Effector CD8-positive, alpha-beta T cell (primary cell): ENCODE measurements around the gene PBOV1.
"Not testable (repeated sequence)": the region's sequence is repeated elsewhere in the genome, so short reads cannot be mapped to it uniquely, and the experiment has no call there.

Experiments used
- DNase-seq: peaks from one replicate; lab custom pipeline; 2025; lab: John Stamatoyannopoulos, UW

Gene PBOV1

GRCh38 chr6:138237463-138237862, 19.2 kb upstream of the PBOV1 start:
- no peak for DNase-seq

GRCh38 chr6:138235693-138236092, 17.4 kb upstream of the PBOV1 start:
- no peak for DNase-seq

GRCh38 chr6:138235205-138235604, 16.9 kb upstream of the PBOV1 start:
- no peak for DNase-seq

- DNase-seq: no peak
Observed at GRCh38 chr6:138234363-138234762, 16.1 kb upstream of the PBOV1 start.

GRCh38 chr6:138231381-138231886, 13.1 kb upstream of the PBOV1 start:
- DNase-seq: no peak

- DNase-seq: no peak
Observed at GRCh38 chr6:138230759-138231380, 12.6 kb upstream of the PBOV1 start.

GRCh38 chr6:138230221-138230620, 11.9 kb upstream of the PBOV1 start:
- no peak for DNase-seq

- DNase-seq: no peak
Observed at GRCh38 chr6:138229663-138230179, 11.4 kb upstream of the PBOV1 start.

- no peak for DNase-seq
Observed at GRCh38 chr6:138229072-138229471, 10.8 kb upstream of the PBOV1 start.

- no peak for DNase-seq
Observed at GRCh38 chr6:138227316-138227781, 9.1 kb upstream of the PBOV1 start.

- no peak for DNase-seq
Observed at GRCh38 chr6:138226700-138227315, 8.5 kb upstream of the PBOV1 start.

GRCh38 chr6:138225953-138226352, 7.7 kb upstream of the PBOV1 start:
- DNase-seq: no peak

- DNase-seq: no peak
Observed at GRCh38 chr6:138222901-138223546, 4.7 kb upstream of the PBOV1 start.

GRCh38 chr6:138219901-138220300, 1.6 kb upstream of the PBOV1 start:
- no peak for DNase-seq

GRCh38 chr6:138219398-138219797, 1.1 kb upstream of the PBOV1 start:
- DNase-seq: no peak

GRCh38 chr6:138215093-138215782, 3.1 kb downstream of the PBOV1 start:
- no peak for DNase-seq

- DNase-seq: not testable (repeated sequence)
Observed at GRCh38 chr6:138212530-138212929, 5.8 kb downstream of the PBOV1 start.

- DNase-seq: no peak
Observed at GRCh38 chr6:138211601-138212000, 6.7 kb downstream of the PBOV1 start.

- no peak for DNase-seq
Observed at GRCh38 chr6:138211048-138211581, 7.2 kb downstream of the PBOV1 start.

GRCh38 chr6:138206862-138207261, 11.4 kb downstream of the PBOV1 start:
- no peak for DNase-seq

- DNase-seq: no peak
Observed at GRCh38 chr6:138205437-138206094, 12.7 kb downstream of the PBOV1 start.
